ENCODE measurements around the gene CACNA1B. TPM values are rescaled to one million over a fixed set of nuclear protein-coding genes. Genes with fewer than 3 reads are reported as not detected.

CACNA1B gene
- total RNA-seq, 3 donors from 2014 or later = 0.12 to 1.7 (median 0.22) TPM

DNA sequence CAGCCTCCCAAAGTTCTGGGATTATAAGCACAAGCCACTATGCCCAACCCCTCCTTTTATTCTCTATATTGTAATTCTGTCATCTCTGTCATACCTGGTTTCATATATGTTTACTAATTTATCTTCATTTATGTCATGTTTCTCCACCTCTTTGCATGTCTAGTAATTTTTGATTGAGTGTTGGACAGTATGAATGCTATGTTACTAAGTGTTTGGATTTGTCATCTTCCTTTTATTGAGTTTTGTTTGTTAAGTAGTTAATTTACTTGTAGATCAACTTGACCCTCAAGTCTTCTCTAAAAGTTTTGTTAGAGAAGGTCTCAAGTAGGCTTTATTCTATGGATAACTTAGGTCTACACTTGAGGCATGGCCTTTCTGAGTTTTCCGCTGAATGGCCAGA, 17.2 kb upstream of the CACNA1B start:
- no peak overlapping the region for H3K4me3 ChIP-seq
- no peak for TF ChIP-seq CTCF (IDR thresholded peaks at IDR 0.05)
- no peaks in the 10 kb centered on the region for H3K4me1 ChIP-seq (ENCODE audit: low read depth)
- no peak for DNase-seq
- ATAC-seq = no peak
- peaks cover 13% of the 10 kb centered on the region for H3K9me3 ChIP-seq
- H3K36me3 ChIP-seq (ENCODE audit: low read depth) = no peaks in the 10 kb centered on the region
- intact Hi-C loops (cut with DNase I, micrococcal nuclease) = no loop called here

- Histone ChIP-seq H3K4me3 (no peak overlapping the region), H3K36me3 (ENCODE audit: low read depth) (no peaks in the 10 kb centered on the region), H3K9me3 (peaks cover 3% of the 10 kb centered on the region), H3K4me1 (ENCODE audit: low read depth) (no peaks in the 10 kb centered on the region)
- intact Hi-C loops (cut with DNase I, micrococcal nuclease) = no loop called here
- no peak for ATAC-seq
- no peak for DNase-seq
- TF ChIP-seq CTCF (IDR thresholded peaks at IDR 0.05) = no peak
Measured at GRCh38 chr9:137865581-137866145, 11.9 kb upstream of the CACNA1B start.

GRCh38 chr9:137866226-137867141, 11.1 kb upstream of the CACNA1B start:
- H3K9me3 ChIP-seq = no peaks in the 10 kb centered on the region
- no peak for ATAC-seq
- H3K4me3 ChIP-seq = no peak overlapping the region
- no peaks in the 10 kb centered on the region for H3K4me1 ChIP-seq (ENCODE audit: low read depth)
- no peak for TF ChIP-seq CTCF (IDR thresholded peaks at IDR 0.05)
- no peak for DNase-seq
- no peaks in the 10 kb centered on the region for H3K36me3 ChIP-seq (ENCODE audit: low read depth)
- intact Hi-C loops (cut with DNase I, micrococcal nuclease) = no loop called here

DNA sequence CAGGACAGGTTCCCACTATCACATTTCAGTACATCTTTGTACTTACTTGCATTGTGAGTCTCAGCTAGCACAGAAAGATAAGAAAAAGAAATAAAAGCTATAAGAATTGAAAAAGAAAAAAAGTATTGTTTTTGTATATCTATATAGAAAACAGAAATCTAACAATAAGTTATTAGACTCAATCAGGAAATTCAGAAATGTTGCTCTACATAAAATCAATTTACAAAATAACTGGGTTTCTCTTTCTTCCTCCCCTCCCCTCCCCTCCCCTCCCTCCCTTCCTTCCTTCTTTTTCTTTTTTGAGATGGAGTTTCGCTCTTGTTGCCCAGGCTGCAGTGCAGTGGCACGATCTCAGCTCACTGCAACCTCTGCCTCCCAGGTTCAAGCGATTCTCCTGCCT, 7.2 kb upstream of the CACNA1B start:
- no peak overlapping the region for H3K4me3 ChIP-seq
- H3K4me1 ChIP-seq (ENCODE audit: low read depth) = no peaks in the 10 kb centered on the region
- TF ChIP-seq CTCF (IDR thresholded peaks at IDR 0.05) = no peak
- DNase-seq (no peak), ATAC-seq (no peak)
- intact Hi-C loops (cut with DNase I, micrococcal nuclease) = no loop called here
- no peaks in the 10 kb centered on the region for H3K36me3 ChIP-seq (ENCODE audit: low read depth)
- no peaks in the 10 kb centered on the region for H3K9me3 ChIP-seq

DNA sequence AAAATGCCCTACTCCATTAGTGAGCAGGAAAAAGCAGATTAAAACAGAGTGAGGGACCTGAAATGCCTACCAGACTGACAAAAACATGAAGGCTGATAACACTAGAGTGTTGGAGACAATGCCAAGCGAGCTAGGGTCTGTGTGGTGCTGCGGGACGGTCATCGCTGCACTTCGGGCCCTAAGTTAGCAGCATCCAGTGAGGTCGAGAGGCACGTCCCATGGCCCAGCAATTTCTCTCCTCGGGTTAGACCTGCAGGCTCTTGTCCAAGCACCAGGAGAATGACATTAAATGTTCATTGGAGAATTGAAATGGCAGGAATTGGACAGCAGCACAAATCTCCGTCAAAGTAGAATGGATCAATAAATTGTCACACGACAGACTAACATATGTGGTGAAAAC, 5.3 kb upstream of the CACNA1B start:
- Histone ChIP-seq H3K36me3 (ENCODE audit: low read depth) (no peaks in the 10 kb centered on the region), H3K9me3 (no peaks in the 10 kb centered on the region), H3K4me1 (ENCODE audit: low read depth) (no peaks in the 10 kb centered on the region), H3K4me3 (no peak overlapping the region)
- DNase-seq = no peak
- TF ChIP-seq CTCF (IDR thresholded peaks at IDR 0.05) = no peak
- intact Hi-C loops (cut with DNase I, micrococcal nuclease) = no loop called here
- ATAC-seq = no peak

Data from mucosa of descending colon (tissue), 3 donors.